ENCODE data around the gene IGFL2. TPM values are rescaled to one million over a fixed set of nuclear protein-coding genes. Genes with fewer than 3 reads are reported as not detected.
A peak's percentile ranks its signal among the peaks of the same experiment; 100 is the strongest.

IGFL2 gene
- total and polyA plus RNA-seq, 4 donors: 0.08 TPM; not detected in 3

- DNase-seq (ENCODE audit: low spot score): no peak
These were observed 38.2 kb downstream of the IGFL2 start for GRCh38 chr19:46186101-46186716.

GRCh38 chr19:46186717-46187101 lies 38.7 kb downstream of the IGFL2 start:
- Histone ChIP-seq H3K27ac (ENCODE audit: low read depth in 1 of 2, low read length in 2 of 2) (no peak overlapping the region), H3K9me3 (ENCODE audit: control insufficient read depth in 4 of 4, low read length in 3 of 4) (no peaks in the 10 kb centered on the region), H3K27me3 (ENCODE audit: control insufficient read depth in 4 of 4, insufficient read depth in 4 of 4, low read length in 3 of 4) (no peaks in the 10 kb centered on the region), H3K36me3 (ENCODE audit: control insufficient read depth in 4 of 4, insufficient read depth in 3 of 4, low read depth in 1 of 4, low read length in 3 of 4) (no peaks in the 10 kb centered on the region), H3K4me3 (ENCODE audit: low read depth in 1 of 3, low read length in 3 of 3) (no peak overlapping the region), H3K9ac (ENCODE audit: low read depth in 1 of 2, low read length in 2 of 2) (no peak overlapping the region), H3K4me1 (ENCODE audit: control insufficient read depth in 4 of 4, insufficient read depth in 4 of 4, low read length in 3 of 4) (peaks cover 0 to 18% (median 4%) of the 10 kb centered on the region in 4 donors)
- TF ChIP-seq EGR1 (IDR thresholded peaks at IDR 0.05; ENCODE audit: low read depth in 2 of 2) (no peak), HNF4A (conservative IDR thresholded peaks at IDR 0.05) (no peak), FOXA1 (IDR thresholded peaks at IDR 0.05) (no peak), GABPA (IDR thresholded peaks at IDR 0.05 in 1 of 2, conservative IDR thresholded peaks at IDR 0.05 in 1 of 2) (no peak), CTCF (IDR thresholded peaks at IDR 0.05; ENCODE audit: low read depth, low read length, missing input control) (no peak), ATF3 (IDR thresholded peaks at IDR 0.05) (no peak), SP1 (IDR thresholded peaks at IDR 0.05) (no peak), JUND (IDR thresholded peaks at IDR 0.05) (no peak), REST (IDR thresholded peaks at IDR 0.05) (no peak), YY1 (IDR thresholded peaks at IDR 0.05) (no peak), RXRA (IDR thresholded peaks at IDR 0.05) (no peak), HNF4G (IDR thresholded peaks at IDR 0.05) (no peak), ZBTB33 (IDR thresholded peaks at IDR 0.05) (no peak), FOXA2 (IDR thresholded peaks at IDR 0.05) (no peak), MAX (IDR thresholded peaks at IDR 0.05) (no peak), RAD21 (IDR thresholded peaks at IDR 0.05) (no peak), TAF1 (conservative IDR thresholded peaks at IDR 0.05) (no peak), NR2F2 (IDR thresholded peaks at IDR 0.05) (no peak)
- DNase-seq (ENCODE audit: low spot score): no peak
- WGBS: 51% methylated on average over 5 of the region's 5 CpGs

More at GRCh38 chr19:46186101-46186716, 38.2 kb downstream of the IGFL2 start:
- Histone ChIP-seq H3K4me1 (ENCODE audit: control insufficient read depth in 4 of 4, insufficient read depth in 4 of 4, low read length in 3 of 4) (peaks cover 0 to 16% (median 4%) of the 10 kb centered on the region in 4 donors), H3K36me3 (ENCODE audit: control insufficient read depth in 4 of 4, insufficient read depth in 3 of 4, low read depth in 1 of 4, low read length in 3 of 4) (no peaks in the 10 kb centered on the region), H3K9me3 (ENCODE audit: control insufficient read depth in 4 of 4, low read length in 3 of 4) (no peaks in the 10 kb centered on the region), H3K4me3 (ENCODE audit: low read depth in 1 of 3, low read length in 3 of 3) (no peak overlapping the region), H3K27ac (ENCODE audit: low read depth in 1 of 2, low read length in 2 of 2) (no peak overlapping the region), H3K27me3 (ENCODE audit: control insufficient read depth in 4 of 4, insufficient read depth in 4 of 4, low read length in 3 of 4) (no peaks in the 10 kb centered on the region), H3K9ac (ENCODE audit: low read depth in 1 of 2, low read length in 2 of 2) (no peak overlapping the region)
- TF ChIP-seq ATF3 (IDR thresholded peaks at IDR 0.05) (no peak), NR2F2 (IDR thresholded peaks at IDR 0.05) (peak; percentile 29)
- 78% methylated on average over 20 of the region's 20 CpGs for WGBS
